Neural progenitor cell (in vitro differentiated cells): ENCODE measurements around the gene ZPLD1. TPM values are rescaled to one million over a fixed set of nuclear protein-coding genes. Genes with fewer than 3 reads are reported as not detected.

Source experiments
- DNase-seq: peaks from one replicate; pipeline ENCODE4 v3.0.0-alpha.2; 2016; ENCODE audit warnings: low spot score
- H2AFZ ChIP-seq: fragments of 200-600 bp; sonication (generic); replicated peaks from 2 replicates; pipeline ENCODE4 v1.6.1; 2016; ENCODE audit warnings: antibody characterized with exemption
- H3F3A ChIP-seq: fragments of 200-600 bp; sonication (generic); 2 replicates; pipeline ENCODE4 v1.6.1; 2016; ENCODE audit warnings: antibody characterized with exemption, low read depth
- H3K27ac ChIP-seq: fragments of 200-600 bp; sonication (generic); 2 replicates; pipeline ENCODE4 v1.5.1; 2016; ENCODE audit warnings: mild to moderate bottlenecking
- H3K27me3 ChIP-seq: fragments of 200-600 bp; sonication (generic); 2 replicates; pipeline ENCODE4 v1.6.1; 2016; ENCODE audit warnings: mild to moderate bottlenecking, moderate library complexity
- H3K36me3 ChIP-seq: fragments of 200-600 bp; sonication (generic); 2 replicates; pipeline ENCODE4 v1.5.1; 2016
- H3K4me1 ChIP-seq: fragments of 200-600 bp; sonication (generic); 2 replicates; pipeline ENCODE4 v1.6.1; 2016; ENCODE audit warnings: mixed run types
- H3K4me2 ChIP-seq: fragments of 200-600 bp; sonication (generic); 2 replicates; pipeline ENCODE4 v1.6.1; 2016
- H3K4me3 ChIP-seq: fragments of 200-600 bp; sonication (generic); 2 replicates; pipeline ENCODE4 v1.5.1; 2016
- H3K79me2 ChIP-seq: fragments of 200-600 bp; sonication (generic); 2 replicates; pipeline ENCODE4 v1.6.1; 2016; ENCODE audit warnings: low read depth
- H3K9ac ChIP-seq: fragments of 200-600 bp; sonication (generic); 2 replicates; pipeline ENCODE4 v1.6.1; 2016
- H3K9me3 ChIP-seq: fragments of 200-600 bp; sonication (generic); 2 replicates; pipeline ENCODE4 v1.5.1; 2016; ENCODE audit warnings: low read depth
- H4K20me1 ChIP-seq: fragments of 200-600 bp; sonication (generic); 2 replicates; pipeline ENCODE4 v1.6.1; 2016; ENCODE audit warnings: low read depth
- H3K27ac Mint-ChIP-seq: 3 replicates; pipeline ENCODE4 v1.8.0; 2021; ENCODE audit warnings: mixed read lengths
- H3K27me3 Mint-ChIP-seq: 2 replicates; pipeline ENCODE4 v1.8.0; 2022; ENCODE audit warnings: low read depth, mild to moderate bottlenecking, inconsistent platforms, moderate library complexity, mixed read lengths; ENCODE audit not compliant: insufficient read depth
- H3K36me3 Mint-ChIP-seq: 3 replicates; pipeline ENCODE4 v1.8.0; 2021; ENCODE audit warnings: mixed read lengths
- H3K4me1 Mint-ChIP-seq: 3 replicates; pipeline ENCODE4 v1.8.0; 2021; ENCODE audit warnings: mixed read lengths
- H3K4me3 Mint-ChIP-seq: 3 replicates; pipeline ENCODE4 v1.8.0; 2021; ENCODE audit warnings: mild to moderate bottlenecking, moderate library complexity, mixed read lengths
- H3K9me3 Mint-ChIP-seq: 3 replicates; pipeline ENCODE4 v1.8.0; 2020; ENCODE audit warnings: mixed read lengths
- CTCF ChIP-seq: fragments of 200-600 bp; sonication (generic); IDR thresholded peaks from 2 replicates; pipeline ENCODE4 v1.5.1; 2017; ENCODE audit warnings: antibody characterized with exemption, mild to moderate bottlenecking
- EZH2 ChIP-seq: fragments of 200-600 bp; sonication (generic); IDR thresholded peaks from 2 replicates; pipeline ENCODE4 v1.6.1; 2017; ENCODE audit warnings: antibody characterized with exemption, mild to moderate bottlenecking, moderate library complexity
- EZH2phosphoT487 ChIP-seq: fragments of 200-600 bp; sonication (generic); IDR thresholded peaks from 2 replicates; pipeline ENCODE4 v1.6.1; 2017; ENCODE audit warnings: antibody characterized with exemption
- total RNA-seq: library from RNA; depleted of rRNA; stranded (reverse); fragments of >200 nt; gene quantifications from 2 replicates; pipeline ENCODE4 v1.2.3, GENCODE V29; 2015; ENCODE audit warnings: low replicate concordance

Gene ZPLD1
- total RNA-seq, 1 donor from 2014 or later = 0.28 TPM

- TF ChIP-seq CTCF = no peak
- no peaks in the 10 kb centered on the region for H3K27me3 ChIP-seq
- no peaks in the 10 kb centered on the region for H4K20me1 ChIP-seq
- peaks cover 8% of the 10 kb centered on the region for H3K4me1 Mint-ChIP-seq
- H3K36me3 ChIP-seq = no peaks in the 10 kb centered on the region
- H3K79me2 ChIP-seq = no peaks in the 10 kb centered on the region
- no peak overlapping the region for H3K27ac ChIP-seq
- no peaks in the 10 kb centered on the region for H3K27me3 Mint-ChIP-seq
- no peak overlapping the region for H3K4me2 ChIP-seq
- DNase-seq = no peak
- H3K4me1 ChIP-seq = peaks cover 5% of the 10 kb centered on the region
- no peaks in the 10 kb centered on the region for H3K9me3 ChIP-seq
- no peak overlapping the region for H2AFZ ChIP-seq
- no peaks in the 10 kb centered on the region for H3K36me3 Mint-ChIP-seq
- no peaks in the 10 kb centered on the region for H3F3A ChIP-seq
- no peak overlapping the region for H3K4me3 ChIP-seq
- no peak overlapping the region for H3K27ac Mint-ChIP-seq
- no peak overlapping the region for H3K9ac ChIP-seq
- H3K9me3 Mint-ChIP-seq = no peaks in the 10 kb centered on the region
- no peak overlapping the region for H3K4me3 Mint-ChIP-seq
Measured at GRCh38 chr3:102449930-102450329, 15.1 kb downstream of the ZPLD1 start.

- no peaks in the 10 kb centered on the region for H4K20me1 ChIP-seq
- no peaks in the 10 kb centered on the region for H3K4me1 ChIP-seq
- no peaks in the 10 kb centered on the region for H3K27me3 ChIP-seq
- H3K4me1 Mint-ChIP-seq = peaks cover 5% of the 10 kb centered on the region
- no peak overlapping the region for H3K4me2 ChIP-seq
- no peaks in the 10 kb centered on the region for H3K79me2 ChIP-seq
- no peaks in the 10 kb centered on the region for H3K9me3 ChIP-seq
- no peak overlapping the region for H3K27ac Mint-ChIP-seq
- TF ChIP-seq EZH2phosphoT487 (no peak), EZH2 (no peak), CTCF (no peak)
- H3K27ac ChIP-seq = no peak overlapping the region
- no peaks in the 10 kb centered on the region for H3F3A ChIP-seq
- no peak for DNase-seq
- H3K36me3 Mint-ChIP-seq = no peaks in the 10 kb centered on the region
- no peaks in the 10 kb centered on the region for H3K36me3 ChIP-seq
- H3K4me3 ChIP-seq = no peak overlapping the region
- H2AFZ ChIP-seq = no peak overlapping the region
- no peaks in the 10 kb centered on the region for H3K9me3 Mint-ChIP-seq
- no peak overlapping the region for H3K4me3 Mint-ChIP-seq
- no peak overlapping the region for H3K9ac ChIP-seq
- H3K27me3 Mint-ChIP-seq = no peaks in the 10 kb centered on the region
Measured at GRCh38 chr3:102450976-102451375, 16.2 kb downstream of the ZPLD1 start.

DNA sequence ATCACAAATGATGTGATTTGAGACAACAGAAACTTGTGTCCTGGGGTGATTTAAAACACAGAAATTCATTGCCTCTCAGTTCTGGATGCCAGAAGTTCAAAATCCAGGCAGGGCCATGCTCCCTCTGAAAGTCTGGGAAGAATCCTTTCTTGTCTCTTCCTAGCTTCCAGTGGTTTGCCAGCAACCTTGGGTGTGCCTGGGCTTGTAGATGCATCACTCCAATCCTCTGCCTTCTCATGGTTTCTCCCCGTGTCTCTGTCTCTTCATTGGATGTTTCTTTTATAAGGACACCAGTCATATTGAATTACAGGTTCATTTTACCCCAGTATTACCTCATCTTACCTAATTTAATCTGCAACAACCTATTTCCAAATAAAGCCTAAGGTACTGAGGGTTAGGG is 16.7 kb downstream of the ZPLD1 start:
- Histone ChIP-seq H3K4me1 (no peaks in the 10 kb centered on the region), H4K20me1 (no peaks in the 10 kb centered on the region), H3K9ac (no peak overlapping the region), H3K4me3 (no peak overlapping the region), H3K36me3 (no peaks in the 10 kb centered on the region), H3K4me2 (no peak overlapping the region), H3F3A (no peaks in the 10 kb centered on the region), H3K27ac (no peak overlapping the region), H3K27me3 (no peaks in the 10 kb centered on the region), H2AFZ (no peak overlapping the region), H3K79me2 (no peaks in the 10 kb centered on the region), H3K9me3 (no peaks in the 10 kb centered on the region)
- no peaks in the 10 kb centered on the region for H3K36me3 Mint-ChIP-seq
- no peaks in the 10 kb centered on the region for H3K9me3 Mint-ChIP-seq
- no peak for TF ChIP-seq EZH2
- no peak for DNase-seq
- no peaks in the 10 kb centered on the region for H3K27me3 Mint-ChIP-seq
- peaks cover 5% of the 10 kb centered on the region for H3K4me1 Mint-ChIP-seq
- H3K4me3 Mint-ChIP-seq = no peak overlapping the region
- no peak overlapping the region for H3K27ac Mint-ChIP-seq

GRCh38 chr3:102454181-102454580 is 19.4 kb downstream of the ZPLD1 start:
- Histone ChIP-seq H3K79me2 (no peaks in the 10 kb centered on the region), H3K4me3 (no peak overlapping the region), H3F3A (no peaks in the 10 kb centered on the region), H3K4me1 (no peaks in the 10 kb centered on the region), H3K9me3 (no peaks in the 10 kb centered on the region), H3K9ac (no peak overlapping the region), H3K27me3 (no peaks in the 10 kb centered on the region), H3K4me2 (no peak overlapping the region), H4K20me1 (no peaks in the 10 kb centered on the region), H2AFZ (no peak overlapping the region), H3K36me3 (no peaks in the 10 kb centered on the region), H3K27ac (no peak overlapping the region)
- peaks cover 5% of the 10 kb centered on the region for H3K4me1 Mint-ChIP-seq
- no peaks in the 10 kb centered on the region for H3K27me3 Mint-ChIP-seq
- DNase-seq = no peak
- H3K4me3 Mint-ChIP-seq = no peak overlapping the region
- no peak overlapping the region for H3K27ac Mint-ChIP-seq
- H3K36me3 Mint-ChIP-seq = no peaks in the 10 kb centered on the region
- no peak for TF ChIP-seq EZH2phosphoT487
- TF ChIP-seq EZH2 = no peak
- no peak for TF ChIP-seq CTCF
- H3K9me3 Mint-ChIP-seq = no peaks in the 10 kb centered on the region
